ENCODE data around the gene SLC8A1.

SLC8A1 gene

GRCh38 chr2:40047406-40047805, 404.5 kb downstream of the SLC8A1 start:
- no peak overlapping the region for H3K4me3 ChIP-seq (ENCODE audit: low read depth, low read length)
- TF ChIP-seq CTCF (IDR thresholded peaks at IDR 0.05; ENCODE audit: low read depth, low read length) = no peak
